Ovary (tissue), 10 donors: ENCODE measurements around the gene RIGI. TPM values are rescaled to one million over a fixed set of nuclear protein-coding genes. Genes with fewer than 3 reads are reported as not detected.

ENCODE experiments used
- DNase-seq, 5 donors: peaks; one replicate each; pipeline ENCODE4 v3.0.0-alpha.2; 2019 to 2020
- H3K27ac ChIP-seq, 2 donors: fragments of 200-600 bp; one replicate each; pipeline versions ENCODE4 v1.5.1 to v1.8.0; 2019 to 2022
- H3K27me3 ChIP-seq: fragments of 200-600 bp; one replicate; pipeline ENCODE4 v1.8.0; 2022
- H3K36me3 ChIP-seq: fragments of 200-600 bp; sonication (generic); one replicate; pipeline ENCODE4 v1.5.1; 2019
- H3K4me1 ChIP-seq: one replicate; pipeline ENCODE4 v1.8.1; 2013; ENCODE audit warnings: mild to moderate bottlenecking, moderate library complexity; ENCODE audit not compliant: insufficient read depth
- H3K4me3 ChIP-seq: fragments of 200-600 bp; sonication (generic); one replicate; pipeline ENCODE4 v1.5.1; 2017
- H3K9me3 ChIP-seq, 2 donors: fragments of 200-600 bp in 1 of 2; sonication (generic) in 1 of 2; one replicate each; pipeline versions ENCODE4 v1.5.1 to v1.8.1; 2013 to 2019; ENCODE audit warnings: mild to moderate bottlenecking in 1 of 2, moderate library complexity in 1 of 2
- CTCF ChIP-seq, 3 donors: fragments of 450-650 bp in 2 of 3; fragments of 200-600 bp in 1 of 3; IDR thresholded peaks; one replicate each; pipeline versions ENCODE4 v1.5.1 to v1.8.0; 2016 to 2022; ENCODE audit warnings: antibody characterized with exemption in 3 of 3, mild to moderate bottlenecking in 1 of 3
- EP300 ChIP-seq: sonication (generic); formaldehyde crosslinking; IDR thresholded peaks from one replicate; pipeline ENCODE4 v1.6.1; 2017; ENCODE audit warnings: antibody characterized with exemption
- POLR2A ChIP-seq: fragments of 450-650 bp; IDR thresholded peaks from one replicate; pipeline ENCODE4 v1.6.1; 2017; ENCODE audit warnings: antibody characterized with exemption, mild to moderate bottlenecking, moderate library complexity
- WGBS, 3 donors: extraction: QIAGEN DNeasy Blood & Tissue Kit in 1 of 3; methylation state at CpG; one replicate each; pipeline versions ENCODE4 v1.1.5 to v1.1.7; 2013 to 2017; 5-methylcytosine and 5-hydroxymethylcytosine counted together
- intact Hi-C, 4 donors: fragments of 100-400 bp; cut with DNase I; formaldehyde crosslinking; loops; one replicate each; pipeline versions ENCODE4 v1.11.0 to v1.15.1; 2022 to 2023
- long read RNA-seq, 3 donors: library from polyadenylated mRNA in 2 of 3; unstranded in 2 of 3; transcript quantifications; one replicate each; pipeline ENCODE4 v2.0.0 and lab custom pipeline, GENCODE V29; 2021 to 2026
- polyA plus RNA-seq, 2 donors: library from polyadenylated mRNA; stranded (reverse); fragments of 200-250 nt in 1 of 2; fragments of 350-450 nt in 1 of 2; fragmentation: Illumina TruSeq in 1 of 2; extraction: RNeasy Lipid Tissue Mini Kit (QIAGEN cat#74804) in 1 of 2; gene quantifications; one replicate each; pipeline ENCODE4 v1.2.3, GENCODE V29; 2013 to 2014
- total RNA-seq, 7 donors: library from RNA; depleted of rRNA in 2 of 7; stranded (reverse); fragments of >200 nt in 2 of 7; fragmentation: NEBNext Ultra II Directional in 3 of 7; extraction: Animal tissue kit (Norgen Biotek cat#: 25700) in 3 of 7; gene quantifications; one replicate each; pipeline versions ENCODE4 v1.1.0 to v1.2.4, GENCODE V29; 2016 to 2023
- donor health status: DM: no; HTN: no; CAD: no; lungs with moderate emphysema.
- donor health status: DM: no; HTN: no; CAD: no.
- donor health status: Bipolar disorder and iron deficiency.
- donor health status: DM: yes; HTN: yes; CAD: no.
- donor health status: DM: no; HTN: no; CAD: no.
- donor health status: DM: yes; HTN: yes; CAD: no.

The RIGI gene
- total RNA-seq (1 to 10 TPM; 6.4 to 9.5 (median 7.1) TPM), polyA plus RNA-seq (10 to 100 TPM in 1 of 2 donors, 1 to 10 TPM in 1; 5.4 to 16.7 TPM)
- long read RNA-seq, donor 1, partial matches to known transcripts = 28 of 37 reads
- long read RNA-seq, donor 1, other reads (novel, unspliced or antisense) = 9 of 37 reads
- long read RNA-seq, donor 2 = 0 reads
- long read RNA-seq, donor 3, full-length matches to known transcripts = 1 of 9 reads
- long read RNA-seq, donor 3, partial matches to known transcripts = 4 of 9 reads
- long read RNA-seq, donor 3, other reads (novel, unspliced or antisense) = 4 of 9 reads

GRCh38 chr9:32526041-32526706, at the start of gene RIGI:
Gene RIGI, minus strand, starts transcription at chr9:32526196. Its CDS starts 30 bp downstream, at chr9:32526166.
- Histone ChIP-seq H3K4me1 (peaks cover 9% of the 10 kb centered on the region), H3K4me3 (peak within 1 kb of the TSS; percentile 59), H3K36me3 (no peaks in the 10 kb centered on the region), H3K27me3 (no peaks in the 10 kb centered on the region), H3K9me3 (no peaks in the 10 kb centered on the region), H3K27ac (peak within 1 kb of the TSS; percentile 77 to 85)
- 0% methylated on average over 37 of the region's 37 CpGs for WGBS, 3 donors
- intact Hi-C loops = loop anchor here in 2 of 4 donors (2.0 to 5.0 kb wide), 2 partner anchors 25 to 144 kb away; partner anchors contain the start of gene ACO1 (in 1 of the 2)
- peak in 1 of 3 donors; percentile 48 for TF ChIP-seq CTCF (IDR thresholded peaks at IDR 0.05)
- TF ChIP-seq POLR2A = peak; percentile 21
- no peak for TF ChIP-seq EP300
- DNase-seq = peak; percentile 90 to 94 (median 91)

- no peak overlapping the region for H3K4me3 ChIP-seq
- H3K4me1 ChIP-seq = no peaks in the 10 kb centered on the region
- intact Hi-C loops = no loop called here
- no peak for DNase-seq
- no peaks in the 10 kb centered on the region for H3K27me3 ChIP-seq
- no peaks in the 10 kb centered on the region for H3K36me3 ChIP-seq
- H3K27ac ChIP-seq = no peak overlapping the region
- 44 to 52% (median 50%) methylated on average over 1 of the region's 1 CpG for WGBS, 3 donors
- H3K9me3 ChIP-seq = no peaks in the 10 kb centered on the region
- TF ChIP-seq EP300 = no peak
- TF ChIP-seq POLR2A = no peak
- TF ChIP-seq CTCF (IDR thresholded peaks at IDR 0.05) = no peak
Measured at GRCh38 chr9:32574858-32575257, 48.9 kb upstream of the RIGI start.

GRCh38 chr9:32573821-32574220, 47.8 kb upstream of the RIGI start:
- Histone ChIP-seq H3K27me3 (no peaks in the 10 kb centered on the region), H3K9me3 (no peaks in the 10 kb centered on the region), H3K4me1 (no peaks in the 10 kb centered on the region), H3K27ac (no peak overlapping the region), H3K4me3 (peak overlapping the region; percentile 50), H3K36me3 (no peaks in the 10 kb centered on the region)
- intact Hi-C loops = loop anchor here in 1 of 4 donors (2.0 kb wide), 1 partner anchor 195 kb away; no protein-coding TSS in a partner anchor
- 77 to 86% (median 85%) methylated on average over 7 of the region's 7 CpGs for WGBS, 3 donors
- DNase-seq = no peak
- TF ChIP-seq POLR2A = no peak
- no peak for TF ChIP-seq EP300
- no peak for TF ChIP-seq CTCF (IDR thresholded peaks at IDR 0.05)

- Histone ChIP-seq H3K27ac (peak within 1 kb of the TSS; percentile 63 to 73), H3K36me3 (no peaks in the 10 kb centered on the region), H3K9me3 (no peaks in the 10 kb centered on the region), H3K4me3 (peak within 1 kb of the TSS; percentile 50), H3K27me3 (no peaks in the 10 kb centered on the region), H3K4me1 (no peaks in the 10 kb centered on the region)
- intact Hi-C loops = loop anchor here in 1 of 4 donors (2.0 kb wide), 1 partner anchor 194 kb away; no protein-coding TSS in a partner anchor
- TF ChIP-seq EP300 = peak; percentile 27
- no peak for TF ChIP-seq CTCF (IDR thresholded peaks at IDR 0.05)
- TF ChIP-seq POLR2A = peak; percentile 80
- WGBS, 3 donors = 0 to 1% (median 0%) methylated on average over 36 of the region's 36 CpGs
- DNase-seq = peak; percentile 88 to 95 (median 92)
Measured at GRCh38 chr9:32572900-32573523, 47.0 kb upstream of the RIGI start, which contains the start of gene NDUFB6. Gene NDUFB6, minus strand, starts transcription at chr9:32573159. Its CDS starts 99 bp downstream, at chr9:32573060.
